Head of caudate nucleus (tissue), 42 donors: Measurements from ENCODE around the gene TBXA2R.
A peak's percentile ranks its signal among the peaks of the same experiment; 100 is the strongest.
"Not testable (repeated sequence)": the region's sequence is repeated elsewhere in the genome, so short reads cannot be mapped to it uniquely, and the experiment has no call there.

ENCODE experiments used
- DNase-seq, 42 donors: peaks; one replicate each; pipeline versions ENCODE4 v3.0.0 to v3.0.0-alpha.2; 2020 to 2021; ENCODE audit warnings: mixed read lengths in 7 of 42
- intact Hi-C: fragments of 100-400 bp; cut with DNase I; formaldehyde crosslinking; loops from one replicate; pipeline ENCODE4 v1.15.0; 2022

TBXA2R gene

DNA sequence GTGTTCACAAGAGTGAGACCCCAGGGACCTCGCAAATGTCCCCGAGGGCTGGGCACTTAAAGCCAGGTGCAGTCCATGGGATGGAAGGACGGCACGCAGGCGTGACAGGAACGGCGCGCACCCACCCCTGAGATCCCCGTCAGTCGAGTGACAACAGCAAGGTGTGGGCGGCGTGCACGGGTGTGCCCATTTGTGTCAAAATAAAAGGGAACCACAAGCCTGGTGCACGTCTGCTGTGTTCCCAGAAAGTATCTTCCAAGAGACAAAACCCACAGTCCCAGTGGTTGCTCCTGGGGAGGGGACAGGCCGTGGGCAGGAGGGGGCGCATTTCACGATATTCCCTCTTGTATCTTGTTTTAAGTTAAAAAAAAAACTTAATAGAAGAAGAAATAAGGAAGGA lies 35.6 kb upstream of the TBXA2R start:
- intact Hi-C loops = no loop called here
- DNase-seq = peak in 33 of 42 donors; percentile 17 to 78 (median 50)

DNA sequence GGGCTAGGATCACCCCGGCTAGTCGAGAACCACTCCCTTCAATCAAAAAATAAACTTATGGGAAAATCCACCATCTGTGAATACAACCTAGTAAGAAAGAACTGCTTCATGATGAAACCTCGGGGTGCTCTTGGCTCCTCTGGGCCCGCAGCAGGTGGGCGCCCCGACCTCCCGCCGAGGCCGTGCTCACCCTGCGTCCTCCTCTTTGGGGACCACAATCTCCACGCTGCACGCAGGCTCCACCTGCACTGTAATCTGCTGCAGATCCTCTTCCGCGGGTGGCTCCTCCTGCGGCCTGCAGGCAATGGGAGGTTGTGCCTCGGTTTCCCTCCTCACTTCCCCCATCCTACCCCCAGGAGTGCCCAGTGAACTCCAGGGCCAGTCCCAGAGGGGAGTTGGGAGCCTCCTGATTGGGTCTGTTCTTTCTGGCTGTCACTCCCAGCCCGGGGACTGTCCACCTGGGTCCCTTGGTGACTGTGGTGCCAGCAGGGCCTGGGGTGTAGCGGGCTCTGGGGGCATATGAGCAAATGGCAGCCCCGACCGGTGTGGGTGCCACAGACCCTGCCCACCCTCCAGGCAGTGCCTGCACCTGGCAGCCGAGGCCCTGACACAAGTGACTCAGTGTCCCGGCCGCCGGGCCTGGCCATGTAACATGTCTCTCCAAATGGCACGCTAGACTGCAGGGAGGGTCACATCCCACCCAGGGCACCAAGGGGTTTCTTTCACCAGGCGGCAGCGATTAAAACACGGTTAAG lies 35.0 kb upstream of the TBXA2R start:
- no peak for DNase-seq
- intact Hi-C loops = no loop called here

- intact Hi-C loops = no loop called here
- no peak for DNase-seq
Measured at GRCh38 chr19:3639479-3639878, 32.8 kb upstream of the TBXA2R start.

- intact Hi-C loops = no loop called here
- DNase-seq = peak in 2 of 42 donors; percentile 28 to 36
Measured at GRCh38 chr19:3638208-3639193, 31.8 kb upstream of the TBXA2R start.

DNA sequence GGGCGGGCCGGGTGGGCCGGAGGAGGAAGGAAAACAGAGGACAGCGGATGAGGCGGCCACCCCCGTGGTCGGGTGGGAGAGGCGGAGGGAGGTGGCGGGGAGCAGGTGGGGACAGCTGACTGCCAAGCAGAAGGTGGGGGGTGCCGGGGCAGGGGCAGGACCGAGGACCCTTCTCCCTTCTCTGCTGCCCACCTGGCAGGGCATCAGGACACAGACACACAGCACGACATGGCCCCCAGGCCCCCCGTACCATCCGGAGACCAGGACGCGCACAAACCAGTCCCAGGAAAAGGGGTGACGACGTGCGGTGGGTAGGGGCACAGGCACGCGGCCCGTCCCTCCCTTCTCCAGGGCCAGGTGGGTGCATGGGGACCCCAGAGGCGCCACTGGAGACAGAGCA lies 30.9 kb upstream of the TBXA2R start:
- intact Hi-C loops = no loop called here
- DNase-seq = no peak

- DNase-seq = no peak
- intact Hi-C loops = no loop called here
Measured at GRCh38 chr19:3636962-3637361, 30.3 kb upstream of the TBXA2R start.

DNA sequence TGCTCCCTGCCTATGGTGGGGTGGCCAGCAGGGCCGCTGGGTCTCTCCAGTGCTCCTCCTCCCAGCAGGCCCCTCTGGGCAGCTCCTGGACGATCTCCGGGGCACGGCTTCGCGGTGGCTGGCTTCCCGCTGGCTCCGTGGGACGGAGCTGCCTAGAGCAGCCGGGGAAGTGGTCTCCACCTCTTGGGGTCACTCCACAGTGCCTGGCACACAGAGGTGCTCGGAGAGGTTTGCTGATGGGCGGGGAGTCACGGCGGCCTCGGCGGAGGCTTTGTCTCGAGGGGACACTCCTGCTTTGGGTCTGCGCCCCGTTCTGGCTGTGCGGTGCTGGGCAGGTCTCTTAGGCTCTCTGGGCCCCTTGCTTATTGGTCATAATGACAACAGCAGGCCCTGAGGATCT lies 29.8 kb upstream of the TBXA2R start:
- no peak for DNase-seq
- intact Hi-C loops = no loop called here

DNA sequence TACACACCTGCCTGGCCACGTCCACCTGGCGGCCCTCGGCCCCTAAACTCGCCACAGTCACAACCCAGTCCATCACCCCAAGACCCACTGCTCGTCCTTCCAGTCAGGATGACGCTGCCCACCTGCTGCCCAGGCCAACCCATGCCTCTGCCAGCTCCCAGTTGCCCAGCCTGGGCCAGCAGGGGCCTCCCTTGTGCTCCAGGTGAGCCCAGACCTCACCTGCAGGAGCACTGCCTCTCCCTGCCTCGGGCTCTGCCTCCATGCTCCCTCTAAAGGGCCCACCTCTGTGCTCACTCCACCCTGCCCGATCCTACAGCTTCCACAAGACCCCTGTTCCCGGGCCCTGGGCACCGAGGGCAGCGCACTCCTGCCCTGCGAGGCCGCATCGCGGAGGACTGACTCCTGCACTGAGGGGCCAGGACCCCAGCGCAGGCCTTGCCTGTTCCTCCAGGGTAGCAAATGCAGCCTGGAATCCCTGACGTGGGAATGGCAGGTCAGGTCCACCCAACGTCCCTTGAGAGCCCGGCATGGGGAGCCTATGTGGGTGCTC lies 27.9 kb upstream of the TBXA2R start:
- intact Hi-C loops = no loop called here
- no peak for DNase-seq

- intact Hi-C loops = no loop called here
- no peak for DNase-seq
Measured at GRCh38 chr19:3633559-3633988, 26.9 kb upstream of the TBXA2R start.

- intact Hi-C loops = no loop called here
- DNase-seq = peak in 31 of 42 donors; percentile 18 to 72 (median 49)
Measured at GRCh38 chr19:3632739-3633558, 26.3 kb upstream of the TBXA2R start.

DNA sequence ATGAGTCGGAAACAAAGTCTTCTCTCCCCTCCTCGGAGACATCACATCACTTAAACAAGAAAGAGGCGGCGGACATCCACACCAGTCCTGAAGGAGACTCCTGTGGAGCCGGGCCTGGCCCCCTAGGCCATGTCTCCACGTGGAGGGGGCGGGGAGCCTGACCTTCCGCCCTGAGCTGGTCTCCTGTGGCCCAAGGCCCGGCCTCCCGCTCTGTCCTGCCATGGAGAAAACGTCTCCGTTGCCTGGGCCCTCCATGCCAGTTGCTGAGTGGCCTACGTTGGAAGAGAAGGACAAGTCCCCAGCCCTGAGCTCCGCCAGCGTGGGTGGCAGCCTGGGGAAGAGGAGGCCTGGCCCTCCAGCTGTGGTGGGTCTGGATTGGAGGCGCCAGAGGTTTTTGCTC lies 25.4 kb upstream of the TBXA2R start:
- DNase-seq = no peak
- intact Hi-C loops = no loop called here

- intact Hi-C loops = no loop called here
- no peak for DNase-seq
Measured at GRCh38 chr19:3631053-3631861, 24.6 kb upstream of the TBXA2R start.

GRCh38 chr19:3628766-3629165 lies 22.1 kb upstream of the TBXA2R start:
- intact Hi-C loops, DNase-seq: not testable (repeated sequence)

DNA sequence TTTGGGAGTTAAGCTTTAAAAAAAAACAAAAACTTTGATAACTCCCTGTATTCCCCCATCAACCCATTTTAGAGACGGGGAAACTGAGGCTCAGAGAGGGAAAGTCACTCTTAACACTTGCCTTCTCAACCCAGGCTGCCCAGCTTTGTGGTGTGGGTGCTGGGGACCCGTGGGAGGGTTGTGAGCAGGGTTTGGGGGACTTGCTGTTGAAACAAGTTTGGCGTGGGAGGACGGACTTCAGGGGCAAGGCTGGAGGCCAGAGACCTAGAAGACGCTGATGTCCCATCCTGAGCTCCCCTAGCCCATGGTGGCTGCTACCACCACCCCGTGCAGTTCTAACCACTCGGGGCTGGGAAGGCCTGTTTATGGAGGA lies 20.7 kb upstream of the TBXA2R start:
- peak in 1 of 42 donors; percentile 49 for DNase-seq
- intact Hi-C loops = no loop called here

- intact Hi-C loops = no loop called here
- peak; percentile 96 to 100 (median 99) for DNase-seq
Measured at GRCh38 chr19:3626473-3627350, 20.0 kb upstream of the TBXA2R start, which contains the start of gene CACTIN. CACTIN (minus strand) TSS chr19:3626790; CDS start chr19:3626762, 28 bp downstream.

DNA sequence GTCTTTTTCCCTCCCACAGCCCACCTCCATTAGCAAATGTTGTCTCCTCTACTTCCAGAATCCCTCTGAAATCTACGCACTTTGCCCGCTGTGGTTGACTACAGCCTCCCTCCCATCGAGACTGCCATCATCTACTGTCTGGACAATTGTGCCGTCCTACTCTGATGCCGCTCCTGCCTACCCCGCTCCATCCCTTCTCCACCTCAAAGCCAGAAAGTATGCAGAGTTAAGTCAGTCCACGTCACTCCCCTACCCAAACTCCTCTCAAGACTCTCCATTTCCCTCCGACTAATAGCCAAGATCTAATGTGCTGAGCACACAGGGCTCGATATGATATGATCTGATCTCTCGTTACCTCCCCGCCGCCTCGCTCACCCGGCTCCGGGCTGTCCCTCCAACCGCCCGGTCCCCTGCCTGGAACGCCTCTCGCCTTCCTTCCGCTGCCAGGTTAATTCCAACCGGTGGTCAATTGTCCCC lies 19.4 kb upstream of the TBXA2R start:
- DNase-seq = peak in 1 of 42 donors; percentile 54

DNA sequence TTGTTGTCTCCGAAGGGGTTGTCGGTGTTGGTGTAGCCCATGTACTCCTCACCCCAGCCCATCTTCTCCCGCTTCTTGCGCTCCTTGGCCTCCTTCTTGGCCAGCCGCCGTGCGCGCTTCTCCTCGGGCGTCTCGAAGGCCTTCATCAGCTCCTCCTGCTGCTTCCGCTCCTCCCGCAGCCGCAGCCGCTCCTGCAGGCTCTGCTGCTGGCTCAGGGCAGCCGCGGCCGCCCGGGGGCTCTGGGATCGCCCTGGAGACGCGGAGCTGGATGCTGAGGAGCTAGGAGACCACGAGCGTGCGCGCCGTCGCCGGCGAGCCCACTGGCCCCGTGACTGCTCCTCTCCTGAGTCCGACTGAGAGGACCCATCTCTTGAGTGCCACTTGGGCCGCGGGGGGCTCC lies 17.0 kb upstream of the TBXA2R start:
- intact Hi-C loops = loop anchor here (5.0 kb wide), 1 partner anchor 46 kb away; no protein-coding TSS in a partner anchor
- no peak for DNase-seq

More for the DNA sequence above, 19.4 kb upstream of the TBXA2R start:
- intact Hi-C loops = no loop called here
